Upper lobe of right lung (tissue), 1 donor: ENCODE measurements around the gene CMTR1. TPM values are rescaled to one million over a fixed set of nuclear protein-coding genes. Genes with fewer than 3 reads are reported as not detected.

ENCODE experiments used
- ATAC-seq: fragments of 200-7000 bp; cut with Tn5 transposase; one replicate; pipeline ENCODE4 v1.9.1; 2020; ENCODE audit warnings: mild to moderate bottlenecking, moderate library complexity
- DNase-seq: peaks from one replicate; pipeline ENCODE4 v3.0.0-alpha.2; 2020
- H3K27ac ChIP-seq: fragments of 200-600 bp; one replicate; pipeline ENCODE4 v1.8.0; 2022
- H3K27me3 ChIP-seq: fragments of 200-600 bp; one replicate; pipeline ENCODE4 v1.8.0; 2022; ENCODE audit warnings: mild to moderate bottlenecking
- H3K36me3 ChIP-seq: fragments of 200-600 bp; one replicate; pipeline ENCODE4 v1.8.0; 2022
- H3K4me1 ChIP-seq: fragments of 200-600 bp; one replicate; pipeline ENCODE4 v1.8.0; 2022
- H3K4me3 ChIP-seq: fragments of 200-600 bp; one replicate; pipeline ENCODE4 v1.8.0; 2022; ENCODE audit warnings: mild to moderate bottlenecking
- H3K9me3 ChIP-seq: fragments of 200-600 bp; one replicate; pipeline ENCODE4 v1.8.0; 2022
- CTCF ChIP-seq: fragments of 200-600 bp; IDR thresholded peaks from one replicate; pipeline ENCODE4 v1.8.0; 2022; ENCODE audit warnings: antibody characterized with exemption
- intact Hi-C: fragments of 100-400 bp; cut with DNase I; formaldehyde crosslinking; loops from one replicate; pipeline ENCODE4 v1.11.0; 2022
- total RNA-seq: library from RNA; stranded (reverse); fragmentation: NEBNext Ultra II Directional; extraction: Animal tissue kit (Norgen Biotek cat#: 25700); gene quantifications from one replicate; pipeline ENCODE4 v1.2.1, GENCODE V29; 2021
- donor health status: DM: no; HTN: yes; CAD: no; lungs with severe emphysema.

The CMTR1 gene
- total RNA-seq, 1 donor from 2014 or later: 42.2 TPM

GRCh38 chr6:37503309-37503965 is 70.4 kb downstream of the CMTR1 start:
- Histone ChIP-seq H3K9me3 (no peaks in the 10 kb centered on the region), H3K4me1 (peaks cover 8% of the 10 kb centered on the region), H3K36me3 (no peaks in the 10 kb centered on the region), H3K4me3 (no peak overlapping the region), H3K27me3 (no peaks in the 10 kb centered on the region), H3K27ac (peak overlapping the region; percentile 68)
- ATAC-seq: no peak
- TF ChIP-seq CTCF: no peak
- DNase-seq: no peak
- intact Hi-C loops: no loop called here

GRCh38 chr6:37504024-37504423 is 71.0 kb downstream of the CMTR1 start:
- no peak for ATAC-seq

GRCh38 chr6:37506479-37506878 is 73.5 kb downstream of the CMTR1 start:
- Histone ChIP-seq H3K4me3 (no peak overlapping the region), H3K27ac (no peak overlapping the region), H3K36me3 (no peaks in the 10 kb centered on the region), H3K4me1 (peaks cover 3% of the 10 kb centered on the region), H3K27me3 (peaks cover 7% of the 10 kb centered on the region), H3K9me3 (no peaks in the 10 kb centered on the region)
- no peak for TF ChIP-seq CTCF
- DNase-seq (no peak), ATAC-seq (no peak)
- intact Hi-C loops: no loop called here

More at GRCh38 chr6:37504024-37504423, 71.0 kb downstream of the CMTR1 start:
- H3K27me3 ChIP-seq: no peaks in the 10 kb centered on the region
- no peak for TF ChIP-seq CTCF
- H3K4me3 ChIP-seq: no peak overlapping the region
- peak overlapping the region; percentile 68 for H3K27ac ChIP-seq
- intact Hi-C loops: no loop called here
- DNase-seq: no peak
- peaks cover 5% of the 10 kb centered on the region for H3K4me1 ChIP-seq
- no peaks in the 10 kb centered on the region for H3K9me3 ChIP-seq
- no peaks in the 10 kb centered on the region for H3K36me3 ChIP-seq

GRCh38 chr6:37507077-37507476 is 74.1 kb downstream of the CMTR1 start:
- H3K27ac ChIP-seq: no peak overlapping the region
- H3K4me3 ChIP-seq: no peak overlapping the region
- no peaks in the 10 kb centered on the region for H3K9me3 ChIP-seq
- peaks cover 3% of the 10 kb centered on the region for H3K4me1 ChIP-seq
- no peak for ATAC-seq
- intact Hi-C loops: no loop called here
- TF ChIP-seq CTCF: no peak
- no peaks in the 10 kb centered on the region for H3K36me3 ChIP-seq
- peaks cover 7% of the 10 kb centered on the region for H3K27me3 ChIP-seq
- no peak for DNase-seq

GRCh38 chr6:37507690-37508421 is 74.8 kb downstream of the CMTR1 start:
- Histone ChIP-seq H3K36me3 (no peaks in the 10 kb centered on the region), H3K4me3 (no peak overlapping the region), H3K4me1 (no peaks in the 10 kb centered on the region), H3K27ac (no peak overlapping the region), H3K27me3 (peaks cover 9% of the 10 kb centered on the region), H3K9me3 (no peaks in the 10 kb centered on the region)
- TF ChIP-seq CTCF: no peak
- ATAC-seq: no peak
- intact Hi-C loops: no loop called here
- no peak for DNase-seq
